GM19328 (cell line): ENCODE data around the gene COL27A1.

Source experiments
- ATAC-seq: cut with Tn5 transposase; IDR thresholded peaks from one replicate; pipeline ENCODE4 v1.9.1; 2021; ENCODE audit warnings: mild to moderate bottlenecking, moderate library complexity; ENCODE audit not compliant: unreplicated experiment

The COL27A1 gene

GRCh38 chr9:114348261-114348905 lies 193.0 kb downstream of the COL27A1 start:
- ATAC-seq: no peak

GRCh38 chr9:114348906-114349482 lies 193.7 kb downstream of the COL27A1 start:
- peak; percentile 70 for ATAC-seq

- ATAC-seq: no peak
Observed at GRCh38 chr9:114349713-114350480, 194.6 kb downstream of the COL27A1 start.

- ATAC-seq: no peak
Observed at GRCh38 chr9:114350636-114351401, 195.5 kb downstream of the COL27A1 start.

GRCh38 chr9:114351932-114352331 lies 196.6 kb downstream of the COL27A1 start:
- ATAC-seq: no peak

- no peak for ATAC-seq
Observed at GRCh38 chr9:114355821-114356220, 200.5 kb downstream of the COL27A1 start.

GRCh38 chr9:114356792-114357191 lies 201.5 kb downstream of the COL27A1 start:
- ATAC-seq: no peak

- ATAC-seq: no peak
Observed at GRCh38 chr9:114357360-114357759, 202.0 kb downstream of the COL27A1 start.

GRCh38 chr9:114357911-114358328 lies 202.6 kb downstream of the COL27A1 start:
- ATAC-seq: no peak

- no peak for ATAC-seq
Observed at GRCh38 chr9:114359801-114360200, 204.5 kb downstream of the COL27A1 start.

GRCh38 chr9:114361542-114361941 lies 206.2 kb downstream of the COL27A1 start:
- ATAC-seq: no peak
